A549 (cell line): ENCODE data around the gene ALPG. TPM values are rescaled to one million over a fixed set of nuclear protein-coding genes. Genes with fewer than 3 reads are reported as not detected.
"Not testable (repeated sequence)": the region's sequence is repeated elsewhere in the genome, so short reads cannot be mapped to it uniquely, and the experiment has no call there.

Experiments used
- ATAC-seq, 2 experiments: fragments of 200-7000 bp in 1 of 2; fragments of >200 bp in 1 of 2; cut with Nextera tagmentation in 1 of 2; cut with Tn5 transposase in 1 of 2; 3 replicates each; pipeline versions ENCODE4 v1.8.0 to v1.9.1; 2018 to 2020; ENCODE audit warnings: mild to moderate bottlenecking in 1 of 2, moderate library complexity in 1 of 2
- CTCF ChIA-PET: fragments of 300-600 bp; sonication (Branson Sonifier 250); formaldehyde crosslinking; extraction: SDS; loops from one replicate; lab custom pipeline; 2021; ENCODE audit warnings: antibody characterized with exemption, inconsistent platforms; lab: Yijun Ruan, JAX
- POLR2A ChIA-PET: fragments of 350-600 bp; formaldehyde crosslinking; extraction: SDS; loops from one replicate; lab custom pipeline; 2021; ENCODE audit warnings: antibody characterized with exemption, inconsistent platforms; lab: Yijun Ruan, JAX
- DNase-seq, 2 experiments: peaks; one replicate each; pipeline versions ENCODE4 v3.0.0 to v3.0.0-alpha.2; 2011 to 2016; ENCODE audit warnings: low read depth in 1 of 2, low spot score in 1 of 2
- FAIRE-seq: peaks from 2 replicates; lab custom pipeline; 2011; peaks lifted over from hg19 to GRCh38; lab: Jason Lieb, UNC
- H3K27ac ChIP-seq, 2 experiments: fragments of >200 bp; sonication (Bioruptor Twin); formaldehyde crosslinking; 3 replicates each; pipeline ENCODE4 v1.5.1; 2016 to 2017
- H3K4me1 ChIP-seq: fragments of >200 bp; sonication (Bioruptor Twin); formaldehyde crosslinking; 3 replicates; pipeline ENCODE4 v1.6.1; 2016
- H3K4me2 ChIP-seq: fragments of >200 bp; sonication (Bioruptor Twin); formaldehyde crosslinking; 3 replicates; pipeline ENCODE4 v1.6.1; 2016
- H3K4me3 ChIP-seq: fragments of >200 bp; sonication (Bioruptor Twin); formaldehyde crosslinking; 3 replicates; pipeline ENCODE4 v1.5.1; 2016
- H3K9me3 ChIP-seq: fragments of >200 bp; sonication (Bioruptor Twin); formaldehyde crosslinking; 3 replicates; pipeline ENCODE4 v1.6.1; 2016
- CHD2 ChIP-seq: fragments of 150-350 bp; IDR thresholded peaks from 2 replicates; pipeline ENCODE4 v1.6.1; 2014; ENCODE audit warnings: low read length; ENCODE audit not compliant: partially characterized antibody
- CHD4 ChIP-seq: fragments of 200-600 bp; sonication (generic); IDR thresholded peaks from 2 replicates; pipeline ENCODE4 v1.6.1; 2016; ENCODE audit warnings: antibody characterized with exemption, mild to moderate bottlenecking, borderline replicate concordance
- CTCF ChIP-seq: fragments of >200 bp; sonication (Bioruptor Twin); formaldehyde crosslinking; IDR thresholded peaks from 3 replicates; pipeline ENCODE4 v1.5.1; 2016
- EHF ChIP-seq: fragments of 250-450 bp; sonication (Bioruptor Pico); IDR thresholded peaks from 2 replicates; pipeline ENCODE4 v1.5.0; 2020; ENCODE audit warnings: mild to moderate bottlenecking
- ELK1 ChIP-seq: fragments of 150-350 bp; IDR thresholded peaks from 2 replicates; pipeline ENCODE4 v1.6.1; 2014; ENCODE audit warnings: low read depth, mild to moderate bottlenecking, low read length
- HOXB13 ChIP-seq: fragments of 250-450 bp; sonication (Bioruptor Pico); IDR thresholded peaks from 2 replicates; pipeline ENCODE4 v1.5.0; 2020; ENCODE audit warnings: low read depth, mild to moderate bottlenecking, moderate library complexity
- JUN ChIP-seq, 2 experiments: fragments of >200 bp; sonication (Bioruptor Twin); formaldehyde crosslinking; IDR thresholded peaks; 2 replicates in 1 of 2; 3 replicates in 1 of 2; pipeline ENCODE4 v1.6.1; 2016 to 2017
- JUNB ChIP-seq: fragments of >200 bp; sonication (Bioruptor Twin); formaldehyde crosslinking; IDR thresholded peaks from 2 replicates; pipeline ENCODE4 v1.6.1; 2016
- KDM5A ChIP-seq: fragments of 200-600 bp; sonication (generic); IDR thresholded peaks from 2 replicates; pipeline ENCODE4 v1.6.1; 2016; ENCODE audit warnings: antibody characterized with exemption, mild to moderate bottlenecking
- MAX ChIP-seq: IDR thresholded peaks from 2 replicates; pipeline ENCODE4 v1.6.1; 2012
- PBX3 ChIP-seq: IDR thresholded peaks from 2 replicates; pipeline ENCODE4 v1.6.1; 2012
- POLR2AphosphoS2 ChIP-seq: conservative IDR thresholded peaks from 2 replicates; pipeline ENCODE4 v1.6.1; 2012; ENCODE audit warnings: low read length, improper control_type of control experiment, inconsistent platforms
- RAD21 ChIP-seq, 2 experiments: fragments of >200 bp in 1 of 2; sonication (Bioruptor Twin) in 1 of 2; formaldehyde crosslinking in 1 of 2; IDR thresholded peaks in 1 of 2; conservative IDR thresholded peaks in 1 of 2; 2 replicates in 1 of 2; 3 replicates in 1 of 2; pipeline ENCODE4 v1.6.1; 2012 to 2018; ENCODE audit warnings: inconsistent platforms in 1 of 2
- RARB ChIP-seq: fragments of 250-450 bp; sonication (Bioruptor Pico); IDR thresholded peaks from 2 replicates; pipeline ENCODE4 v1.8.0; 2021; ENCODE audit warnings: mild to moderate bottlenecking, moderate library complexity
- RFX5 ChIP-seq: fragments of 450-650 bp; IDR thresholded peaks from 2 replicates; pipeline ENCODE4 v1.7.1; 2014; ENCODE audit warnings: antibody characterized with exemption, mild to moderate bottlenecking, moderate library complexity
- TP53 ChIP-seq: fragments of 250-450 bp; sonication (Bioruptor Pico); IDR thresholded peaks from 2 replicates; pipeline ENCODE4 v1.5.0; 2021; ENCODE audit warnings: mild to moderate bottlenecking, moderate library complexity
- ZFP36 ChIP-seq: fragments of 450-650 bp; IDR thresholded peaks from 2 replicates; pipeline ENCODE4 v1.6.1; 2014; ENCODE audit warnings: borderline replicate concordance; ENCODE audit not compliant: partially characterized antibody
- ZNF302 ChIP-seq: fragments of 250-450 bp; sonication (Bioruptor Pico); IDR thresholded peaks from 2 replicates; pipeline ENCODE4 v1.9.0; 2021; ENCODE audit warnings: inconsistent platforms, mild to moderate bottlenecking, moderate library complexity
- ZSCAN20 ChIP-seq: fragments of 250-450 bp; sonication (Bioruptor Pico); IDR thresholded peaks from 2 replicates; pipeline ENCODE4 v1.8.0; 2022; ENCODE audit warnings: mild to moderate bottlenecking, moderate library complexity
- WGBS: methylation state at CpG from one replicate; pipeline ENCODE4 v1.1.6; 2017; ENCODE audit errors: missing lambda C conversion rate; 5-methylcytosine and 5-hydroxymethylcytosine counted together
- polyA plus RNA-seq, 4 experiments: library from polyadenylated mRNA; depleted of rRNA in 3 of 4; stranded (reverse); fragments of >200 nt; fragmentation: RNase III in 1 of 4; extraction: RNeasy Plus Mini Kit Qiagen cat#74134 plus additional on column Dnase treatment in 1 of 4; gene quantifications; 2 replicates in 3 of 4; 3 replicates in 1 of 4; pipeline ENCODE4 v1.2.3, GENCODE V29; 2011 to 2017

Gene ALPG
- polyA plus RNA-seq, 2 of the 4 experiments (the other 2 are of a cell fraction), result 0.04 to 0.18 TPM

- TF ChIP-seq JUN (IDR thresholded peaks at IDR 0.05) (no peak), RARB (CRISPR knock-in tag) (no peak), ZNF302 (CRISPR knock-in tag) (no peak), EHF (no peak)
Measured at GRCh38 chr2:232405943-232406510, 617 bp upstream of the ALPG start (continued).

GRCh38 chr2:232407428-232408150 lies 945 bp downstream of the ALPG start:
- DNase-seq, H3K4me1 ChIP-seq, CTCF ChIA-PET, H3K9me3 ChIP-seq, H3K27ac ChIP-seq, H3K4me2 ChIP-seq, H3K4me3 ChIP-seq, POLR2A ChIA-PET, FAIRE-seq: not testable (repeated sequence)
- ATAC-seq, result 0 out of 6 replicates have a peak, but pooled peaks of 1 of the 2 experiments have one; percentile 22
- WGBS, result 87% methylated on average over 25 of the region's 30 CpGs

GRCh38 chr2:232408269-232408668 lies 1.6 kb downstream of the ALPG start:
- 65% methylated on average over 4 of the region's 10 CpGs for WGBS
- H3K27ac ChIP-seq, H3K4me1 ChIP-seq, DNase-seq, FAIRE-seq, CTCF ChIA-PET, POLR2A ChIA-PET, H3K4me3 ChIP-seq, H3K9me3 ChIP-seq, H3K4me2 ChIP-seq, ATAC-seq: not testable (repeated sequence)

GRCh38 chr2:232409617-232410016 lies 3.0 kb downstream of the ALPG start:
- DNase-seq, POLR2A ChIA-PET, H3K4me2 ChIP-seq, ATAC-seq, H3K4me1 ChIP-seq, H3K9me3 ChIP-seq, FAIRE-seq, CTCF ChIA-PET, H3K27ac ChIP-seq, H3K4me3 ChIP-seq: not testable (repeated sequence)
- 83% methylated on average over 33 of the region's 40 CpGs for WGBS

- Histone ChIP-seq H3K4me2 (no peak overlapping the region), H3K9me3 (no peaks in the 10 kb centered on the region), H3K27ac (no peak overlapping the region), H3K4me3 (no peak overlapping the region), H3K4me1 (no peaks in the 10 kb centered on the region)
- DNase-seq (no peak), ATAC-seq (no peak), FAIRE-seq (no peak)
- no peak for TF ChIP-seq JUNB
- no peak for TF ChIP-seq RARB (CRISPR knock-in tag)
- no peak for TF ChIP-seq PBX3
- TF ChIP-seq ZSCAN20 (CRISPR knock-in tag), result no peak
- TF ChIP-seq ELK1, result no peak
- no peak for TF ChIP-seq POLR2AphosphoS2
- no peak for TF ChIP-seq CHD4
- no peak for TF ChIP-seq MAX
- no peak for TF ChIP-seq RAD21 (conservative IDR thresholded peaks at IDR 0.05 in 1 of 2, IDR thresholded peaks at IDR 0.05 in 1 of 2)
- no peak for TF ChIP-seq TP53
- TF ChIP-seq KDM5A, result no peak
- TF ChIP-seq ZFP36, result no peak
- TF ChIP-seq CTCF, result no peak
- no peak for TF ChIP-seq RFX5
- TF ChIP-seq CHD2, result no peak
- no peak for TF ChIP-seq HOXB13 (CRISPR knock-in tag)
- ChIA-PET POLR2A (no interaction called here), CTCF (no interaction called here)
- 30% methylated on average over 2 of the region's 7 CpGs for WGBS
Measured at GRCh38 chr2:232410238-232410900, 3.7 kb downstream of the ALPG start.
